Measurements from ENCODE around the gene LSMEM2. TPM values are rescaled to one million over a fixed set of nuclear protein-coding genes. Genes with fewer than 3 reads are reported as not detected.

LSMEM2 gene
- total RNA-seq, 1 donor from 2014 or later = not detected

- DNase-seq (ENCODE audit: extremely low spot score in 2 of 2) = peak; percentile 100
- Histone ChIP-seq H3K4me3 (peak within 1 kb of the TSS; percentile 61 to 90), H3K4me1 (peaks cover 55% of the 10 kb centered on the region), H3K27ac (peak within 1 kb of the TSS; percentile 91), H3K9me3 (no peaks in the 10 kb centered on the region), H3K27me3 (no peaks in the 10 kb centered on the region), H3K36me3 (peaks cover 0 to 5% of the 10 kb centered on the region in 2 donors)
- intact Hi-C loops (cut with DNase I) = loop anchor here (2.0 kb wide), 1 partner anchor 24 kb away; the partner anchor contains the start of gene HYAL2
- TF ChIP-seq POLR2A (IDR thresholded peaks at IDR 0.05) = peak in 1 of 2 donors; percentile 96
- TF ChIP-seq POLR2AphosphoS5 (IDR thresholded peaks at IDR 0.05; ENCODE audit: insufficient read depth in 1 of 2, low read depth in 1 of 2) = peak in 1 of 2 donors; percentile 99
- TF ChIP-seq, protein P1, sequence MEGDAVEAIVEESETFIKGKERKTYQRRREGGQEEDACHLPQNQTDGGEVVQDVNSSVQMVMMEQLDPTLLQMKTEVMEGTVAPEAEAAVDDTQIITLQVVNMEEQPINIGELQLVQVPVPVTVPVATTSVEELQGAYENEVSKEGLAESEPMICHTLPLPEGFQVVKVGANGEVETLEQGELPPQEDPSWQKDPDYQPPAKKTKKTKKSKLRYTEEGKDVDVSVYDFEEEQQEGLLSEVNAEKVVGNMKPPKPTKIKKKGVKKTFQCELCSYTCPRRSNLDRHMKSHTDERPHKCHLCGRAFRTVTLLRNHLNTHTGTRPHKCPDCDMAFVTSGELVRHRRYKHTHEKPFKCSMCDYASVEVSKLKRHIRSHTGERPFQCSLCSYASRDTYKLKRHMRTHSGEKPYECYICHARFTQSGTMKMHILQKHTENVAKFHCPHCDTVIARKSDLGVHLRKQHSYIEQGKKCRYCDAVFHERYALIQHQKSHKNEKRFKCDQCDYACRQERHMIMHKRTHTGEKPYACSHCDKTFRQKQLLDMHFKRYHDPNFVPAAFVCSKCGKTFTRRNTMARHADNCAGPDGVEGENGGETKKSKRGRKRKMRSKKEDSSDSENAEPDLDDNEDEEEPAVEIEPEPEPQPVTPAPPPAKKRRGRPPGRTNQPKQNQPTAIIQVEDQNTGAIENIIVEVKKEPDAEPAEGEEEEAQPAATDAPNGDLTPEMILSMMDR (IDR thresholded peaks at IDR 0.05) = peak in 1 of 3 experiments; percentile 50
These were observed 20.1 kb downstream of the LSMEM2 start, which contains the start of the genes HYAL3 and NAA80 for GRCh38 chr3:50298836-50299637. Gene HYAL3, minus strand, starts transcription at chr3:50299405. Its CDS starts 3,803 bp downstream, at chr3:50295602. Gene NAA80, minus strand, starts transcription at chr3:50299405. Its CDS starts 1,942 bp downstream, at chr3:50297463.

- Histone ChIP-seq H3K27ac (peak overlapping the region; percentile 91), H3K9me3 (no peaks in the 10 kb centered on the region), H3K4me1 (peaks cover 55% of the 10 kb centered on the region), H3K36me3 (peaks cover 0 to 5% of the 10 kb centered on the region in 2 donors), H3K4me3 (peak overlapping the region; percentile 47 to 61), H3K27me3 (no peaks in the 10 kb centered on the region)
- DNase-seq (ENCODE audit: extremely low spot score in 2 of 2) = no peak
- intact Hi-C loops (cut with DNase I) = loop anchor here (2.0 kb wide), 1 partner anchor 23 kb away; the partner anchor contains the start of gene HYAL2
- TF ChIP-seq POLR2A (IDR thresholded peaks at IDR 0.05) (no peak), POLR2AphosphoS5 (IDR thresholded peaks at IDR 0.05; ENCODE audit: insufficient read depth in 1 of 2, low read depth in 1 of 2) (peak in 1 of 2 donors; percentile 93)
- TF ChIP-seq, protein P1 (IDR thresholded peaks at IDR 0.05) = no peak
These were observed 20.7 kb downstream of the LSMEM2 start for GRCh38 chr3:50299638-50299928.

GRCh38 chr3:50299929-50300680 is 21.2 kb downstream of the LSMEM2 start:
- H3K4me3 ChIP-seq = peak overlapping the region; percentile 47 to 61
- no peaks in the 10 kb centered on the region for H3K9me3 ChIP-seq
- intact Hi-C loops (cut with DNase I) = loop anchor here (2.0 kb wide), 1 partner anchor 23 kb away; the partner anchor contains the start of gene HYAL2
- TF ChIP-seq, protein P1 (IDR thresholded peaks at IDR 0.05) = no peak
- TF ChIP-seq POLR2A (IDR thresholded peaks at IDR 0.05) = no peak
- no peak for TF ChIP-seq POLR2AphosphoS5 (IDR thresholded peaks at IDR 0.05; ENCODE audit: insufficient read depth in 1 of 2, low read depth in 1 of 2)
- H3K27me3 ChIP-seq = no peaks in the 10 kb centered on the region
- H3K36me3 ChIP-seq = peaks cover 0 to 5% of the 10 kb centered on the region in 2 donors
- H3K27ac ChIP-seq = peak overlapping the region; percentile 91
- peaks cover 55% of the 10 kb centered on the region for H3K4me1 ChIP-seq
- no peak for DNase-seq (ENCODE audit: extremely low spot score in 2 of 2)

- H3K9me3 ChIP-seq = no peaks in the 10 kb centered on the region
- H3K27ac ChIP-seq = peak overlapping the region; percentile 91
- peaks cover 55% of the 10 kb centered on the region for H3K4me1 ChIP-seq
- no peaks in the 10 kb centered on the region for H3K27me3 ChIP-seq
- DNase-seq (ENCODE audit: extremely low spot score in 2 of 2) = peak in 1 of 2 donors; percentile 92
- TF ChIP-seq, protein P1 (IDR thresholded peaks at IDR 0.05) = no peak
- no peak for TF ChIP-seq POLR2AphosphoS5 (IDR thresholded peaks at IDR 0.05; ENCODE audit: insufficient read depth in 1 of 2, low read depth in 1 of 2)
- TF ChIP-seq POLR2A (IDR thresholded peaks at IDR 0.05) = no peak
- H3K36me3 ChIP-seq = peaks cover 0 to 5% of the 10 kb centered on the region in 2 donors
- intact Hi-C loops (cut with DNase I) = no loop called here
- peak overlapping the region in 1 of 2 donors; percentile 47 for H3K4me3 ChIP-seq
These were observed 21.9 kb downstream of the LSMEM2 start for GRCh38 chr3:50300681-50301254.

Data from vagina (tissue), 2 donors.